GM19455 (cell line): ENCODE data around the gene PARD3B.

Experiments used
- ATAC-seq: cut with Tn5 transposase; IDR thresholded peaks from one replicate; pipeline ENCODE4 v1.9.1; 2021; ENCODE audit not compliant: unreplicated experiment

Gene PARD3B

DNA sequence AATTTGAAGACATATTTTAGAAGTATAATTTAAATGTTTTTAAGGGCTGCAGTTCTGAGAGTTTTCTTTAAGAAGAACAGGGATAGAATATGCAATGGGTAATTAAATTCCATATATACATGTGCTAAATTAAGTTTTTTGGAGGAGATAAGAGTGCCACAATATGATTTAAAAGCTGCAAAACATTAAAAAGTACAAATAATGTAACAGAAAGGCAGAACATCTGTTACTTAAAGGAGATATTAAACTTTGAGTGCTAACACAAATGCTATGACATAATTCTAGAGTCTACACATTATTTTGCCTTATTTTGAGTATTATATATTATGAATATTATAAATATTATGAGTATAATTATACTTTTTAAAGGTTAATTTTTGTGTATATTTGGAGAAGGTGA lies 102.4 kb downstream of the PARD3B start:
- ATAC-seq, result no peak

- no peak for ATAC-seq
These were observed 105.3 kb downstream of the PARD3B start for GRCh38 chr2:204650611-204651010.

DNA sequence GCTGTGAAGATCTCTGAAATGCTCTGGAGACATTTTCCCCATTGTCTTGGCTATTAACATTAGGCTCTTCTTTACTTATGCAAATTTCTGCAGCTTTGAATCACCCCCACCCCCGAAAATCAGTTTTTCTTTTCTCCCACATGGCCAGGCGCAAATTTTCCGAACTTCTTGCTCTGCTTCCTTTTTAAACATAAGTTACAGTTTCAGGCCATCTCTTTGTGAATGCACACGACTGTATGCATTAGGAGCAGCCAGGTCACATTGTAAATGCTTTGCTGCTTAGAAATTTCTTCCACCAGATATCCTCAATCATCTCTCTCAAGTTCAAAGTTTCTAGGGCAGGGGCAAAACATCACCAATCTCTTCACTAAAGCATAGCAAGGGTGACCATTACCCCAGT lies 106.8 kb downstream of the PARD3B start:
- ATAC-seq, result no peak

- ATAC-seq, result no peak
These were observed 109.4 kb downstream of the PARD3B start for GRCh38 chr2:204654669-204655068.

- no peak for ATAC-seq
These were observed 109.8 kb downstream of the PARD3B start for GRCh38 chr2:204655101-204655500.

DNA sequence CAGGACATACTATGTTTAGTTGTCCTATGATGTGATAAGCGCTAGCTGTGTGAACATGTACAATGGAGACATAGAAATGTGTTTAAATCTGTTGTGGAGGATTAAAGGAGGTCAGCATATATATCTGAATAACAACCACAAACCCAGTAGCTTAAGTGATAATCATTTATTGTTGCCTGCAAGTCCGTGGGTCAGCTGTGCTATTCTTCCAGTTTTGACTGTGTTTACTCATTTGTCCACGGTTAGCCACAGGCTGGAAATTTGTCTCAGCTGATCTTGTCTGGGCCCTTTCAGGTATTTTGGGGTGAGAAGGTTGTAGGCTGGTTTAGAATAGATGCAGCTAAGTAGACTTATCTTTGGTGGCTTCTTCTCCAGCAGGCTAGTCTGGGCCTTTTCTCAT lies 110.4 kb downstream of the PARD3B start:
- no peak for ATAC-seq

DNA sequence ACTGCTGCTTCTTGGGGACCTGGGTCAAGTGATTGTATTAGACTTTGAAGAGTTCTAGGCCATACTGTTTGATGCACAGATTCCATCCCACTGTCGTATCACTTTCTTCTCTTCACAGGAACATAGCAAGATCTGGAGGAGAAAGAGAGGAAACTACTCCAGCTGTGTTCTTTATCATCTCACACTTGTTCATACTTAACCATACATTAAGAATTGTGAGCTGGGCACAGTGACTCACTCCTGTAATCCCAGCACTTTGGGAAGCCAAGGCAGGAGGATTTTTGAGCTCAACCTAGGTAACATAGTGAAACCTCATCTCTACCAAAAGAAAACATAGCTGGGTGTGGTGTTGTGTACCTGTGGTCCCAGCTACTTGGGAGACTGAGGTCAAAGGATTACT lies 111.7 kb downstream of the PARD3B start:
- no peak for ATAC-seq

GRCh38 chr2:204662956-204663355 lies 117.7 kb downstream of the PARD3B start:
- ATAC-seq, result no peak

DNA sequence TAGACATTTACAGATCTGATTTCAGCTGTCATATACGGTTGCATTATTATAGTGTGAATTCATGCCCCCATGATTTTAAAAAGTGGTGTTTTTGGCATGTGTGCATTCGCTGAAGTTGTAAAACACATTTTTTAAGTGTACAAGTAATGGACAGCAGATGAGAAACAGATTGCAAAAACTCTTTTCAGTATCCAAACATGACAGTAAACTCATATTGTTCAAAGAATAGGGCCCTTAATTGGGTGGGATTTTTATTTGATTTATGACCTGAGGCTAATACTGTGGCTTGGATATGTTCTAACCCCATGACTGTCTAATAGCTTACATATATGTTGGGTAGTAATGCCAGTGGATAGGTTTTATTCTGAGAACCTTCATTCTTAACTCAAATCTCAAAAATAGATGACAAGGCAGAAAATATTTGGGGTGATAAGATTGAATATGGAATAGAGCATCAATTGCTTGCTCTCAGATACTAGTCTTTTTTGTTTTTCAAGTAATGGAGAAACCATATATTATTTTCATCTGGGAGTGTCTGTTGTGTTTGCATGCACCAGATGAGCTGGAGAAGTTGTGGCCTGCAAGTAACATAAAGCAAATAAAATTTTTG lies 118.6 kb downstream of the PARD3B start:
- ATAC-seq, result no peak

DNA sequence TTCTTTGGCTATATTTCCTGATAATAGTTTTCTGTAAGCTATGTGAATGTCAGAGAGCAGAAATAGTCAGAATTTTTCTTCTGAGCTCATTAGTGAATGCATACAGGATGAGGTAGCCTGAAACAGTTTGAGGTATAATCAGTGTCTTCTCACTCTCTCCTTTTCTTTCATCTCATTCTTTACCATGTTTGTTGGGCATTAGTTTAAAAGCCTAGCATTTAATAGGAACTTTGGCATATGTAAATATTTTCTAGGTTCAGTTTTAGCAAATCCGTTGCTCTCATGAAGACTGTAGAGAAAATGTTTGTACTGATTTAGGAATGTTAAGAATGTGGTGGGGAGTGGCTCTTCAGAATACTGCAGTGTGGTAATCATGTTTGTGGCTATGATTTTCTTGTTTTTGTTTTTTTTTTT lies 119.4 kb downstream of the PARD3B start:
- no peak for ATAC-seq

DNA sequence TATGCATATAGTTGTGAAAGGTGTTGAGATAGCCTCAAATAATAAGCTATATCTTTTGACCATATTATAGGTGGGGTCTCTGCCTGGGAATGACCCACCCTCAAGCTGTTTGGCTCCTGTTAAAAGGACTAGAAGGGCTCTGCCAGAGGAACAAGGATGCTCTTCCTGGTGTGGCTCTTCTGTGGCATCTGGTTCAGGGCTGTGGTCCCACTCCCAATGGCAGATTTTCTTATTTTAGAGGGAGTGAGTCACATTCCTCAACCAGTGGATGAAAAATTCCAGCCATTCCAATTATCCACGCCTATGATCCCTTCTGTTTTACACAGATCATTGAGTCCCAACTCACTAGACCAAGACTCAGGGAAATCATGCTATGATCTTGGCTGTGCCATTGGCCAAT lies 119.9 kb downstream of the PARD3B start:
- no peak for ATAC-seq

GRCh38 chr2:204665771-204666170 lies 120.5 kb downstream of the PARD3B start:
- ATAC-seq, result no peak

DNA sequence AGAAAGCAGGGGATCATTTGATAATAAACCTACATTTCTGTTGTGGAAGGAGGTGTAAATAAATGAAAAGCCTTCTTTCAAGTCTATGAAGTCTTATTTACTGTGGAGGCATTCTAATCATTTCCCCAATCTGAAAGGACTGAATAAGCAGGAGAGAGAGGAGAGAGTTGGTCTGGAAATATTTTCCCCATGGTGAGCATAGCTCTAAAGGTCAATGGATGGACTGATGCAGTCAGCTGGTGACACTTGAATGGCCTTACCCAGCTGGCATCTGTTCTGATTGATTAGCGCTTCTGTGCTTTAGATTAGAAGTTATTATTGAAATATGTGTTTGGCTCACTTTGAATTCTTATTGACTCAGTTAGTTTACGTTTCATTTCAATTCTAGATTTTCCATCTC lies 122.7 kb downstream of the PARD3B start:
- no peak for ATAC-seq

- no peak for ATAC-seq
These were observed 124.1 kb downstream of the PARD3B start for GRCh38 chr2:204669382-204669781.

GRCh38 chr2:204670124-204670523 lies 124.8 kb downstream of the PARD3B start:
- no peak for ATAC-seq

DNA sequence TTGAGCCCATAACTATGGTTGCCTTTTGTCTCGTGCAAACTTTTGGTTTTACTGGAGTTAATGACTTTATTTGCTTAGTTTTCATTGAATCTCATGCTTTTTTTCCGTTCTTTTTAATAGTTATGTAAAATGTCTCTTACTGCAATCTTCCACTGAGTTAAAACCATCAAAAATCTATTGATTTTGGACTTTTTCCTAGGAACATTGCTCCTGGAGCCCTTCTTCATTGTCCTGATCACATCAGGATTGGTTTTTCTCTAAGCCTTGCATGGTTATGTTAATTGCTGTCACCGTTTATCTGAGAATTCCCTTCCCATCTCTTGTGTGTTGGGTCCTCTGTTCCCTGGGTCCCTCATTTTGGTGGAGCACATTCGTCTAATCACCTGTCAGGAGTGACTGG lies 125.5 kb downstream of the PARD3B start:
- ATAC-seq, result no peak

GRCh38 chr2:204672772-204673171 lies 127.5 kb downstream of the PARD3B start:
- no peak for ATAC-seq

DNA sequence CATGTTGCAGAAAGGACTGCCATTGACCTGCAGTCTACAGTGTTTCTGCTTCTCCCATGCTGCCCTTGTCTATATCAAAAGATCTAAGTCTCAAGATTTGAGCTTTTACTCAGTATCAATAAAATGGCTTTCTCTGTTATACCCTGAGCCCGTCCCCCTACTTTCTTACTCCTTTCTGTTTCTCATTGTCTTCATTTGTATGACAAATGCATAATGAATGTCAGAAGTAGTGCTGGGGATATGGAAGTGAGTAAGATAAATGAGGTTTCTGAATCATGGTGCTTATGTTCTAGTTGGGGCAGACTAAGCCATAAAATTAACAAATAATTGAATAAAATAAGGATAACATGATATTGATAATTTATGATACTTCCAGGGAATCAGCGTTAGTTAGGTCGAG lies 128.6 kb downstream of the PARD3B start:
- ATAC-seq, result no peak

GRCh38 chr2:204678031-204678430 lies 132.8 kb downstream of the PARD3B start:
- no peak for ATAC-seq

- no peak for ATAC-seq
These were observed 135.3 kb downstream of the PARD3B start for GRCh38 chr2:204680576-204680975.

GRCh38 chr2:204681412-204681811 lies 136.1 kb downstream of the PARD3B start:
- no peak for ATAC-seq

DNA sequence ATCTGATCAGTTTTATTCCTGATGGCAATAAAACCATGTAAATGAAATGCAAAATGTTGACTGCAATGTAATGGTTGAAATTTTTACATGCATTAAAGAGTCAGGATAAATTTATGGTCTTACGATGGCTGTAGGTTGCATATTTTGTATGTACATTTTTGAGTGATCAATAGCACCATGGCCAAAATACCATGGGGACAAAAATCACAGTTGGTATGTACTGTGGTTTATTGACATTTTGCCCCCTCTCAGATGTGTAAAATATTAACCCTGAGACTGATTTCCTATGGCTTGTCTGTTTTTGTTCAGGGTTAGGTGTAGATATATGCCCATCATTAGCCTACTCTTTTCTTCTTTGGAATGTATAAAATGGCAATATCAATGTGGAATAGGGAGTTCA lies 138.1 kb downstream of the PARD3B start:
- ATAC-seq, result no peak

- ATAC-seq, result no peak
These were observed 141.1 kb downstream of the PARD3B start for GRCh38 chr2:204686406-204686805.

DNA sequence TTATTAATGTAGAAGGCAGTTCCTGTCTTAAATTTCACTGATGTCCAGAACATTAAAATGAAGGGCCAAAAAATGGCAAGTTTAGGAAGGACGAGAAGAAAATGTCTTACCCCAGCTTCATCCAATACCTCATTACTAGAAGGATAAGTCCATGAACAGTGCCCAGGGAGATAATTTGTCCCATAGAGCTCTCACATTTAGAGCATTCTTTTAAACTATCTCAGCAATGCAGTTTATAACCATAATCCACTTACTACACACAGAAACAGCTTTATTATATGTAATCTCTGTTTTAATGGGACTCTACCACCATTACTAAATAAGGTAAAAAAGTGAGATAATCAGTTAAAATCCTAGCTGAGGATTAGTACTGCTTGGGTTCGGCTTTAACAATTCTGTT lies 142.5 kb downstream of the PARD3B start:
- no peak for ATAC-seq
